HG03097 (cell line): ENCODE data around the gene N4BP2.

ENCODE experiments used
- ATAC-seq: cut with Tn5 transposase; IDR thresholded peaks from one replicate; pipeline ENCODE4 v1.9.1; 2021; ENCODE audit not compliant: unreplicated experiment, low FRiP score

Gene N4BP2

DNA sequence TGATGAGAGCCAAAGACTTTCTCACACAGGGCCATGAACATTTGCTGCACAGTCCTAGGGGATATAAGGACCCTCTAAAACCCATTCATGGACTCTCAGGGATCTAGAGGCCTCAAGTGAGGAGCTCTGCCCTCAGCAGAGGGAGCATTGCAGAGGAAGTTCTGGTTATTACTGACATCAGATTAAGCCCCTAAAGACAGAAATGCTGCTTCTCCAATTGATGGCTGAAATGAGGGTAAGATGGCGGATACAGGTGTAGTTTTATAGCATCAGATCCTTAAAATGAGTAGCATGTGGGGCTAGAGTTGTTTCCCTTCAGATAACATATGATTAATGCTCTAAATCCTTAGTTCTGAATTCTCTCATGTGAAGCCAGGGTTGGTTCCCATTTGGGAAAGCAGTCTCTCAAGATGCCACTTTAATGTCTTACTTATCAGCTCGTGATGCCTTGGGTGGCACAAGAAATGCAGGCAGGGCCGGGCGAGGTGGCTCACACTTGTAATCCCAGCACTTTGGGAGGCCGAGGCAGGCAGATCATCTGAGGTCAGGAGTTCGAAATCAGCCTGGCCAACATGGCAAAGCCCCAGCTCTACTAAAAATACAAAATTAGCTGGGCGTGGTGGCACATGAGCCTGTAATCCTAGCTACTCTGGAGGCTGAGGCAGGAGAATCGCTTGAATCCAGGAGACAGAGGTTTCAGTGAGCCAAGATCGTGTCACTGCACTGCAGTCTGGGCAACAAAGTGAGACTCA, 148.0 kb downstream of the N4BP2 start:
- ATAC-seq = no peak

DNA sequence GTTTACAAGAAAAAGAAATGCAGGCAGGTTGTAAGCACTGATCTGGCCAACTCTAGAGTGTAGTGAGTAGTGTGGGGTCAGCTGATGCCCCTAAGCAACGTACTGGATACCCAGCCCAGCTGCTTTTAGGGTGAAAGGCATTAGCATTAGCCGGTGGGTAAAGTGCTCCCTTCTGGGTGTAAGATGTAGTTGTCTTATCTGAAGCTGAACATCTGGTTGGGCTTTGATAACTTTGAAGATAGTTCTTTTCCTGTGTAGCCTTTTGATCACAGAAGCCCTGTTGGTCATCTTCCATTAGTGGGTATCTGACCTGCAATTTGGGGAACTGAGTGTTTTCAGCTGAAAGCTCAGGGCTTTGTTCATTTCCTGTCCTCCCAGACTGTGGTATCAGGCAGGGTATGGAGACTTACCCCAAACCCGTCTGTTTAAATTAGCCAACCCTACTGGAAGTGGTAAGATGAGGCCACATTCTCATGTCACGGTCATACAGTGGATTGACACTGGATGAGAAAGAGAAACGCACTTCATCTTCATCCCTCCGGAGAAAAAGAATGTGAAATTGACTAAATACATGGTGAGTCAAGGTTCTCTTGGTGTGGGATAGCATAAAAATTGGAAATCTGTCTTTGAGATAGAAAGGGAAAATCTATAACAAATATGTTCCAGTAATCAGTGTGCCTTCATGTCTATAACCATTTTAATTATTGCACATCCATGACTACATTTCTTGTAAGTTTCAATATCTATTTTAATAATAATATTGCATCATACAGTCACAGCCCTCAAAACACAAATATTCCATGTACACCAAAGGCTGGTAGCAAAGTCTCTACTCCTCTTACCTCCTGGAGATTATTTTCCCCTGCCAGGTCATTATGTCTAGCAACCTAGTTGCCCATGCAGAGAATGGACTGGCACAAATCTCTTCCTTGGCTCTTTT, 148.9 kb downstream of the N4BP2 start:
- ATAC-seq = peak; percentile 54

DNA sequence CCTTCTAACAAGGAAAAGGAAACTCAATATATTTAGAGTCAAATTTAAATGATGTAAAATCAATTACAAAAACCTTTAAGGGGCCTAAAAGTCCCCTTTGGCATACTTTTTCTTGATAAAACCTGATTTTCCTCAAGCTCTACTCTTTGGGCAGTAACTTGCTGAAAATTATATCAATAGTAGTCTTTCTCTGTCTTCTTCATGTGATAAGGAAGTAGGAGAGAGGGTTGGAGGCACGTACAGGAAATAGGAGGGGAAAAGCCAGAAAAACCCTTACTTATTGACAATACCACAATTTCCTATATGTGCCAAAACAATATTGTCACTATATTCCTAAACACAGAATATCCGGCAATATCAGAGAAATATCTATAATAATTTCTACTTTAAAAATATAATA, 149.8 kb downstream of the N4BP2 start:
- no peak for ATAC-seq
